ENCODE data around the gene UGP2.

DNA sequence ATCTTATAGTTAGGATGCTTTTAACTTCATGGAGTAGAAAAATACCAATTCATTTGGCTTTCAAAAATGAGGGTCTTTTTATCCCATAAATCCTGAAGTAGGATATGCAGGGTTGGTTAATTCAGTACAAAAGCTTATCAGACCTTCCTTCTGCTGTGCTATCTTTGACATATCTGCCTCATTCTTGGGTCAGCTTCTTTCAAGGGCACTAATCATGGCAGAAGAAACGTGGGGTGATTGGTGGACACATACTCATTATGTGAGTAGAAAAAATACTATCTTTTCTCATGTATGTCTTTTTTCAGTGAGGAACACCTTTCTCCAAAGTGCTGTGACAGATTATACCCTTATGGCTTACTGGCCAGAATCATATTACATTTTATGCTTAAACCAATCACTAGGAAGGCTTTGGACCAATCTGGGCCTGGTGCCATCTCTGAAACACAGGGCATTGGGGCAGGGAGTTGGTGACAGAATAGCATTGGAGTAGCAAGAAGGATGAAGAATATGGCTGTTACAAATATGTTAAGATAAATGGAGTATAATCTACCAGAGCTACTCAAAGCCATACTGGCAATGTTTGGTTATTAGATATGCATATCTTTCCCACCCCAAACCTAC, 10.1 kb downstream of the UGP2 start:
- TF ChIP-seq, protein P1, sequence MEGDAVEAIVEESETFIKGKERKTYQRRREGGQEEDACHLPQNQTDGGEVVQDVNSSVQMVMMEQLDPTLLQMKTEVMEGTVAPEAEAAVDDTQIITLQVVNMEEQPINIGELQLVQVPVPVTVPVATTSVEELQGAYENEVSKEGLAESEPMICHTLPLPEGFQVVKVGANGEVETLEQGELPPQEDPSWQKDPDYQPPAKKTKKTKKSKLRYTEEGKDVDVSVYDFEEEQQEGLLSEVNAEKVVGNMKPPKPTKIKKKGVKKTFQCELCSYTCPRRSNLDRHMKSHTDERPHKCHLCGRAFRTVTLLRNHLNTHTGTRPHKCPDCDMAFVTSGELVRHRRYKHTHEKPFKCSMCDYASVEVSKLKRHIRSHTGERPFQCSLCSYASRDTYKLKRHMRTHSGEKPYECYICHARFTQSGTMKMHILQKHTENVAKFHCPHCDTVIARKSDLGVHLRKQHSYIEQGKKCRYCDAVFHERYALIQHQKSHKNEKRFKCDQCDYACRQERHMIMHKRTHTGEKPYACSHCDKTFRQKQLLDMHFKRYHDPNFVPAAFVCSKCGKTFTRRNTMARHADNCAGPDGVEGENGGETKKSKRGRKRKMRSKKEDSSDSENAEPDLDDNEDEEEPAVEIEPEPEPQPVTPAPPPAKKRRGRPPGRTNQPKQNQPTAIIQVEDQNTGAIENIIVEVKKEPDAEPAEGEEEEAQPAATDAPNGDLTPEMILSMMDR (IDR thresholded peaks at IDR 0.05 in 2 of 3, conservative IDR thresholded peaks at IDR 0.05 in 1 of 3; ENCODE audit: control insufficient read depth in 2 of 3, extremely low read depth in 1 of 3, insufficient read depth in 1 of 3, low read depth in 3 of 3, low read length in 3 of 3) = no peak
- no peak for TF ChIP-seq ZZZ3 (IDR thresholded peaks at IDR 0.05; ENCODE audit: control insufficient read depth, insufficient read length, low read depth)
- TF ChIP-seq EP300 (IDR thresholded peaks at IDR 0.05; ENCODE audit: borderline replicate concordance in 1 of 2, control insufficient read depth in 1 of 2, low read depth in 2 of 2, low read length in 2 of 2) = no peak
- TF ChIP-seq, protein P2, sequence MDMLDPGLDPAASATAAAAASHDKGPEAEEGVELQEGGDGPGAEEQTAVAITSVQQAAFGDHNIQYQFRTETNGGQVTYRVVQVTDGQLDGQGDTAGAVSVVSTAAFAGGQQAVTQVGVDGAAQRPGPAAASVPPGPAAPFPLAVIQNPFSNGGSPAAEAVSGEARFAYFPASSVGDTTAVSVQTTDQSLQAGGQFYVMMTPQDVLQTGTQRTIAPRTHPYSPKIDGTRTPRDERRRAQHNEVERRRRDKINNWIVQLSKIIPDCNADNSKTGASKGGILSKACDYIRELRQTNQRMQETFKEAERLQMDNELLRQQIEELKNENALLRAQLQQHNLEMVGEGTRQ (IDR thresholded peaks at IDR 0.05; ENCODE audit: borderline replicate concordance, low read depth, low read length) = no peak
- no peak for TF ChIP-seq CHD2 (IDR thresholded peaks at IDR 0.05; ENCODE audit: borderline replicate concordance, low read depth, low read length)
- TF ChIP-seq NRF1 (conservative IDR thresholded peaks at IDR 0.05; ENCODE audit: low read depth, low read length) = no peak
- no peak for TF ChIP-seq TBL1XR1 (IDR thresholded peaks at IDR 0.05; ENCODE audit: low read depth, low read length)
- TF ChIP-seq, protein P3, sequence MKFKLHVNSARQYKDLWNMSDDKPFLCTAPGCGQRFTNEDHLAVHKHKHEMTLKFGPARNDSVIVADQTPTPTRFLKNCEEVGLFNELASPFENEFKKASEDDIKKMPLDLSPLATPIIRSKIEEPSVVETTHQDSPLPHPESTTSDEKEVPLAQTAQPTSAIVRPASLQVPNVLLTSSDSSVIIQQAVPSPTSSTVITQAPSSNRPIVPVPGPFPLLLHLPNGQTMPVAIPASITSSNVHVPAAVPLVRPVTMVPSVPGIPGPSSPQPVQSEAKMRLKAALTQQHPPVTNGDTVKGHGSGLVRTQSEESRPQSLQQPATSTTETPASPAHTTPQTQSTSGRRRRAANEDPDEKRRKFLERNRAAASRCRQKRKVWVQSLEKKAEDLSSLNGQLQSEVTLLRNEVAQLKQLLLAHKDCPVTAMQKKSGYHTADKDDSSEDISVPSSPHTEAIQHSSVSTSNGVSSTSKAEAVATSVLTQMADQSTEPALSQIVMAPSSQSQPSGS (IDR thresholded peaks at IDR 0.05; ENCODE audit: low read length) = no peak
- TF ChIP-seq RAD51 (IDR thresholded peaks at IDR 0.05) = no peak
- TF ChIP-seq GABPA (IDR thresholded peaks at IDR 0.05; ENCODE audit: low read depth) = no peak
- TF ChIP-seq STAT3 (IDR thresholded peaks at IDR 0.05; ENCODE audit: low read depth, low read length) = no peak
- no peak for TF ChIP-seq MYC (IDR thresholded peaks at IDR 0.05; ENCODE audit: insufficient read depth, insufficient read length, insufficient replicate concordance, low read length, severe bottlenecking)
